GM12874 (cell line): ENCODE results near the gene VWA3A.
A peak's percentile ranks its signal among the peaks of the same experiment; 100 is the strongest.

Experiments
- TF ChIP-seq, protein P1 (sequence below): IDR thresholded peaks from 2 replicates; pipeline ENCODE4 v1.5.1; 2011; ENCODE audit warnings: low read depth, mild to moderate bottlenecking, control low read depth, low read length, moderate library complexity; ENCODE audit not compliant: insufficient read depth

VWA3A gene

DNA sequence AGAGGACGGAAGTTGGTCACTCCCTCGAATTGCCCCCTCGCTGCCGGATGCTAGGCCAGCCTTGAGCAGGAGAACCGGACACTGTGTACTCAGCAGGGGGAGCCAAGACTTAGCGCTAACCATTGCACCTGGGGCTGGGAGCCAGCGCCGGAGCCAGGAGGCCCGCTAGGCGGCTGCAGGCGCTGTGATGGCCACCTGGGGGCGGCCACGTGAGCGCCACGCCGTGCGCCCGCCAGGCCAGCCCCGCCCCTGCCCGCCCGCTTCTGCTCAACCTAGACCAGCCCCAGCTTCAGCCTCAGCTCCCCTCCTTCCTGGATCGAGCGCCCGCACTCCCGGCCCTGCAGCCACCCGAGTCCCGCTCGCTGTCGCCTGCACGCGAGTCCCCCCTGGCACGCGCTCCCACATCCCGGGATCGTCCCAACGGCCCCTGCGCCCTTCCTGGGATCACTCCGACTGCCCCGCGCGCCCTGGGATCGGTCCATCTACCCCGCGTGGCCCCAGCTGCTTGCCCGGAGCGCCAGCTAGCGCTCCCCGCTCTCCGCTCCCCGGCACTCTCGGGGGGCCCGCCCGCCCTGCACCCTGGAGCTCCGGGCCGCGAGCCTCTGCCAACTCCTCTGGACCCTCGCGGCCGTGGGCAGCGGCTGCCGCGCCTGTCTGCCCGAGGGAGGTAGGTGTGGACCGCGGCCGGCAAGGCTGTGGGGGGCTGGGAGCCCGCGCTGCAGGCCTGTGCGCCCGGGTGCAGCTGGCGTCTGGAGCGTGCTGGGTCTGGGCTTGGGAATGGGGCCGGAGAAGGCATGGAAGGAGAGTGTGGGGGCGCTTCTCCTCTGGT lies 113.9 kb downstream of the VWA3A start, which contains the start of gene EEF2K:
Gene EEF2K, plus strand, starts transcription at position 266 of the 829 bp plus-strand sequence. CDS start 19,452 bp downstream, outside the sequence.
- TF ChIP-seq, protein P1, sequence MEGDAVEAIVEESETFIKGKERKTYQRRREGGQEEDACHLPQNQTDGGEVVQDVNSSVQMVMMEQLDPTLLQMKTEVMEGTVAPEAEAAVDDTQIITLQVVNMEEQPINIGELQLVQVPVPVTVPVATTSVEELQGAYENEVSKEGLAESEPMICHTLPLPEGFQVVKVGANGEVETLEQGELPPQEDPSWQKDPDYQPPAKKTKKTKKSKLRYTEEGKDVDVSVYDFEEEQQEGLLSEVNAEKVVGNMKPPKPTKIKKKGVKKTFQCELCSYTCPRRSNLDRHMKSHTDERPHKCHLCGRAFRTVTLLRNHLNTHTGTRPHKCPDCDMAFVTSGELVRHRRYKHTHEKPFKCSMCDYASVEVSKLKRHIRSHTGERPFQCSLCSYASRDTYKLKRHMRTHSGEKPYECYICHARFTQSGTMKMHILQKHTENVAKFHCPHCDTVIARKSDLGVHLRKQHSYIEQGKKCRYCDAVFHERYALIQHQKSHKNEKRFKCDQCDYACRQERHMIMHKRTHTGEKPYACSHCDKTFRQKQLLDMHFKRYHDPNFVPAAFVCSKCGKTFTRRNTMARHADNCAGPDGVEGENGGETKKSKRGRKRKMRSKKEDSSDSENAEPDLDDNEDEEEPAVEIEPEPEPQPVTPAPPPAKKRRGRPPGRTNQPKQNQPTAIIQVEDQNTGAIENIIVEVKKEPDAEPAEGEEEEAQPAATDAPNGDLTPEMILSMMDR = peak; percentile 90
